Measurements from ENCODE around the gene FOXE1. TPM values are rescaled to one million over a fixed set of nuclear protein-coding genes. Genes with fewer than 3 reads are reported as not detected.

Gene FOXE1
- total and polyA plus RNA-seq, 10 of the 15 experiments (the other 5 are each of a cell fraction or from before 2014, with no cell fraction given): not detected

- in situ Hi-C loops (cut with MboI): no loop called here
- POLR2A ChIA-PET: no interaction called here
- 20% methylated on average over 34 of the region's 34 CpGs for WGBS (ENCODE audit: insufficient coverage, insufficient replicate concordance, low lambda C conversion rate, missing lambda C conversion rate)
- RAD21 ChIA-PET (ENCODE audit: unreplicated experiment): no interaction called here
- H3K4me3 ChIP-seq: no peak overlapping the region
- no peaks in the 10 kb centered on the region for H3K4me1 ChIP-seq (ENCODE audit: control insufficient read depth, insufficient read depth, low read length)
- H3K9me3 ChIP-seq (replicated peaks; ENCODE audit: control insufficient read depth, insufficient read depth, low read length): no peaks in the 10 kb centered on the region; the same call in 2 of the 3 replicates
- intact Hi-C loops (cut with micrococcal nuclease; ENCODE audit: unreplicated experiment): no loop called here
- TF ChIP-seq MYB (IDR thresholded peaks at IDR 0.05; ENCODE audit: borderline replicate concordance, low read depth, low read length) (no peak), RBBP5 (conservative IDR thresholded peaks at IDR 0.05) (no peak), RAD21 (IDR thresholded peaks at IDR 0.05; ENCODE audit: insufficient read depth, low read depth, low read length) (no peak), ZNF274 (IDR thresholded peaks at IDR 0.05; ENCODE audit: insufficient read depth, insufficient read length) (no peak), NFXL1 (IDR thresholded peaks at IDR 0.05; ENCODE audit: borderline replicate concordance) (no peak), BACH1 (IDR thresholded peaks at IDR 0.05; ENCODE audit: borderline replicate concordance) (no peak), YBX1 (IDR thresholded peaks at IDR 0.05) (no peak), ZNF622 (IDR thresholded peaks at IDR 0.05) (no peak), BCLAF1 (IDR thresholded peaks at IDR 0.05) (no peak), NRF1 (conservative IDR thresholded peaks at IDR 0.05; ENCODE audit: low read depth, low read length) (no peak), ZNF217 (IDR thresholded peaks at IDR 0.05) (no peak), NKRF (conservative IDR thresholded peaks at IDR 0.05) (no peak), USF2 (IDR thresholded peaks at IDR 0.05; ENCODE audit: borderline replicate concordance, low read depth, low read length) (no peak), ZBED1 (IDR thresholded peaks at IDR 0.05; ENCODE audit: borderline replicate concordance) (no peak), HSF1 (IDR thresholded peaks at IDR 0.05; ENCODE audit: low read depth, low read length) (no peak), IRF5 (IDR thresholded peaks at IDR 0.05; ENCODE audit: borderline replicate concordance) (no peak)
- no peak overlapping the region for H3K4me2 ChIP-seq (ENCODE audit: control insufficient read depth, insufficient read depth)
- H3K79me2 ChIP-seq (ENCODE audit: control insufficient read depth, insufficient read depth, low read length): no peaks in the 10 kb centered on the region
- H2AFZ ChIP-seq (ENCODE audit: control insufficient read depth, low read depth, low read length): no peak overlapping the region
- no peak for DNase-seq (ENCODE audit: low read depth, low spot score)
- H3K36me3 ChIP-seq (ENCODE audit: control insufficient read depth in 2 of 2, insufficient read depth in 2 of 2, low read length in 1 of 2): no peaks in the 10 kb centered on the region
- no peaks in the 10 kb centered on the region for H4K20me1 ChIP-seq (ENCODE audit: control insufficient read depth, insufficient read depth)
- no peak overlapping the region for H3K27ac ChIP-seq (ENCODE audit: control insufficient read depth, insufficient read depth)
- no peak overlapping the region for H3K9ac ChIP-seq (ENCODE audit: control insufficient read depth, insufficient read depth, low read length)
- H3K27me3 ChIP-seq (replicated peaks in 1 of 2; ENCODE audit: control insufficient read depth in 2 of 2, insufficient read depth in 2 of 2, low read length in 1 of 2): peaks cover 22 to 59% of the 10 kb centered on the region in 2 experiments
- no peak for ATAC-seq
- no peak for FAIRE-seq
- CTCF ChIA-PET: no interaction called here
- no TSS peak for BruUV-seq (replicated peaks)
- SMC1A ChIA-PET (ENCODE audit: uncharacterized antibody, unreplicated experiment): no interaction called here
These were observed 499 bp upstream of the FOXE1 start for GRCh38 chr9:97852399-97853055.
